ENCODE measurements around the gene ZNF436. TPM values are rescaled to one million over a fixed set of nuclear protein-coding genes. Genes with fewer than 3 reads are reported as not detected.

Gene ZNF436
- total and polyA plus RNA-seq, 2 of the 8 experiments (the other 6 are each of a cell fraction or from before 2014, with no cell fraction given), result 0.65 to 1.8 TPM

GRCh38 chr1:23395154-23395724, 25.6 kb upstream of the ZNF436 start:
- no peak overlapping the region for H3K23ac ChIP-seq (ENCODE audit: insufficient read length)
- H3K27me3 ChIP-seq (replicated peaks in 1 of 4; ENCODE audit: control insufficient read depth in 3 of 4, extremely low read depth in 1 of 4, insufficient read depth in 3 of 4, low read length in 3 of 4), result peaks cover 32 to 84% (median 59%) of the 10 kb centered on the region in 4 experiments
- 11% methylated on average over 7 of the region's 8 CpGs; no CpG with 5 or more reads in 1 of the 2 experiments for WGBS, 2 experiments (ENCODE audit: extremely low coverage in 1 of 2, insufficient coverage in 1 of 2, insufficient read length in 1 of 2, insufficient replicate concordance in 2 of 2, low coverage in 1 of 2, low lambda C conversion rate in 2 of 2, missing lambda C conversion rate in 1 of 2)
- no peak overlapping the region for H4K91ac ChIP-seq (replicated peaks; ENCODE audit: insufficient read length, low read length)
- TF ChIP-seq JUND (IDR thresholded peaks at IDR 0.05; ENCODE audit: low read length) (no peak), SIN3A (conservative IDR thresholded peaks at IDR 0.05 in 1 of 2, IDR thresholded peaks at IDR 0.05 in 1 of 2; ENCODE audit: low read depth in 1 of 2, low read length in 2 of 2) (no peak), NANOG (IDR thresholded peaks at IDR 0.05; ENCODE audit: insufficient read depth, low read depth, low read length, poor library complexity, severe bottlenecking) (peak; percentile 51)
- no peak overlapping the region for H4K5ac ChIP-seq (ENCODE audit: insufficient read length, low read depth, low read length)
- DNase-seq (ENCODE audit: low read depth in 1 of 2, low spot score in 2 of 2) (peak in 1 of 2 experiments; percentile 72), FAIRE-seq (no peak)
- 0 out of 2 replicates have a peak, but pooled peaks cover 3% of the 10 kb centered on the region for H3K79me1 ChIP-seq (ENCODE audit: low read depth, low read length)
- H3K4me2 ChIP-seq (ENCODE audit: insufficient read depth in 1 of 2, low read depth in 2 of 2, low read length in 2 of 2), result peak overlapping the region; percentile 22 to 24; a peak in 2 of 4 replicates
- peaks cover 0 to 10% (median 4%) of the 10 kb centered on the region in 4 experiments; a peak in 6 of 7 replicates for H3K4me1 ChIP-seq (replicated peaks in 1 of 4; ENCODE audit: control insufficient read depth in 3 of 4, insufficient read depth in 4 of 4, low read length in 3 of 4)
- H3K23me2 ChIP-seq (ENCODE audit: low read depth, low read length), result peaks cover 10% of the 10 kb centered on the region
- no peak overlapping the region for H2AK5ac ChIP-seq (ENCODE audit: low read depth, low read length)
- no peak overlapping the region for H4K8ac ChIP-seq (ENCODE audit: extremely low read depth, insufficient read depth, low read length)
- ChIA-PET POLR2A (ENCODE audit: partially characterized antibody) (interaction anchor here (0.5 to 1.8 kb wide), 3 partner anchors 33 to 278 kb away, joined by 3 to 4 read pairs (median 3); partner anchors contain the start of gene HNRNPR), CTCF (ENCODE audit: partially characterized antibody) (interaction anchor here (0.7 to 3.2 kb wide), 10 partner anchors 8 to 272 kb away, joined by 3 to 26 read pairs (median 3); partner anchors contain the start of genes TCEA3 and ZNF436)
- no peak overlapping the region for H3K27ac ChIP-seq (ENCODE audit: low read depth, low read length)
- H2BK120ac ChIP-seq (replicated peaks; ENCODE audit: low read depth, low read length), result no peak overlapping the region
- H3K14ac ChIP-seq (ENCODE audit: insufficient read length), result no peak overlapping the region
- peaks cover 4 to 8% of the 10 kb centered on the region in 2 experiments for H4K20me1 ChIP-seq (replicated peaks in 1 of 2; ENCODE audit: control insufficient read depth in 1 of 2, insufficient read depth in 2 of 2, low read length in 2 of 2)
- no peaks in the 10 kb centered on the region for H3K36me3 ChIP-seq (ENCODE audit: control insufficient read depth in 2 of 4, insufficient read depth in 4 of 4, low read length in 3 of 4)
- H2BK20ac ChIP-seq (ENCODE audit: low read length), result no peak overlapping the region
- no peak overlapping the region for H3K56ac ChIP-seq (replicated peaks; ENCODE audit: insufficient read length, low read depth, low read length)
- H2BK5ac ChIP-seq (ENCODE audit: low read depth, low read length), result no peak overlapping the region
- peak overlapping the region in 1 of 4 experiments; percentile 2; a peak in 1 of 8 replicates for H3K4me3 ChIP-seq (ENCODE audit: extremely low read depth in 1 of 4, insufficient read depth in 2 of 4, low read depth in 3 of 4, low read length in 4 of 4)
- H3K4ac ChIP-seq (replicated peaks; ENCODE audit: insufficient read length, low read depth, low read length), result no peak overlapping the region
- no peak overlapping the region for H3K18ac ChIP-seq (ENCODE audit: extremely low read depth, low read length)
- H2AFZ ChIP-seq (ENCODE audit: low read length), result no peak overlapping the region
- no peak overlapping the region for H2BK15ac ChIP-seq (ENCODE audit: low read length)
- peaks cover 4 to 8% of the 10 kb centered on the region in 2 experiments; a peak in 2 of 4 replicates for H3K9me3 ChIP-seq (ENCODE audit: insufficient read depth in 2 of 2, low read depth in 1 of 2, low read length in 1 of 2)
- no peak overlapping the region for H3K9ac ChIP-seq (replicated peaks in 1 of 4; ENCODE audit: extremely low read depth in 1 of 4, low read depth in 3 of 4, low read length in 3 of 4)
- H2BK12ac ChIP-seq (ENCODE audit: low read depth, low read length), result no peak overlapping the region
- no peaks in the 10 kb centered on the region for H3K79me2 ChIP-seq (ENCODE audit: control insufficient read depth in 1 of 2, insufficient read depth in 2 of 2, low read length in 2 of 2)
